Adrenal gland (tissue), 12 donors: ENCODE data around the gene LTA4H. TPM values are rescaled to one million over a fixed set of nuclear protein-coding genes. Genes with fewer than 3 reads are reported as not detected.

ENCODE experiments used
- DNase-seq, 7 donors: peaks; one replicate each; pipeline ENCODE4 v3.0.0-alpha.2; 2019 to 2020
- H3K27ac ChIP-seq, 5 donors: fragments of 200-600 bp; sonication (generic) in 4 of 5; 1 replicate in 3 of 5; 2 replicates in 2 of 5; pipeline versions ENCODE4 v1.5.1 to v1.8.0; 2016 to 2020; ENCODE audit warnings: mild to moderate bottlenecking in 1 of 5
- H3K27me3 ChIP-seq: fragments of 200-600 bp; 2 replicates; pipeline ENCODE4 v1.8.0; 2021
- H3K36me3 ChIP-seq, 2 donors: fragments of 200-600 bp; replicated peaks in 1 of 2; 1 replicate in 1 of 2; 2 replicates in 1 of 2; pipeline versions ENCODE4 v1.5.1 to v1.8.0; 2018 to 2022
- H3K4me1 ChIP-seq, 2 donors: fragments of 200-600 bp; replicated peaks in 1 of 2; 1 replicate in 1 of 2; 2 replicates in 1 of 2; pipeline versions ENCODE4 v1.5.1 to v1.8.0; 2018 to 2021
- H3K4me3 ChIP-seq, 4 donors: fragments of 200-600 bp; sonication (generic) in 3 of 4; one replicate each; pipeline ENCODE4 v1.5.1; 2016 to 2018
- H3K9me3 ChIP-seq, 3 donors: fragments of 200-600 bp; sonication (generic) in 1 of 3; replicated peaks in 1 of 3; 1 replicate in 2 of 3; 2 replicates in 1 of 3; pipeline versions ENCODE4 v1.5.1 to v1.8.0; 2016 to 2021
- CTCF ChIP-seq, 6 experiments: fragments of 450-650 bp in 4 of 6; fragments of 200-600 bp in 2 of 6; sonication (generic) in 1 of 6; IDR thresholded peaks; 1 replicate in 5 of 6; 2 replicates in 1 of 6; pipeline versions ENCODE4 v1.5.1 to v1.8.0; 2016 to 2021; ENCODE audit warnings: antibody characterized with exemption in 6 of 6, mild to moderate bottlenecking in 2 of 6, moderate library complexity in 1 of 6
- POLR2A ChIP-seq, 2 donors: fragments of 450-650 bp; IDR thresholded peaks; one replicate each; pipeline ENCODE4 v1.6.1; 2017; ENCODE audit warnings: antibody characterized with exemption in 2 of 2, mild to moderate bottlenecking in 2 of 2, moderate library complexity in 1 of 2
- WGBS, 4 donors: extraction: QIAGEN DNeasy Blood & Tissue Kit in 2 of 4; methylation state at CpG; one replicate each; pipeline versions ENCODE4 v1.1.5 to v1.1.7; 2013 to 2017; 5-methylcytosine and 5-hydroxymethylcytosine counted together
- intact Hi-C, 2 donors: fragments of 100-400 bp; cut with DNase I; formaldehyde crosslinking; loops; one replicate each; pipeline versions ENCODE4 v1.14.1 to v1.15.0; 2022 to 2023
- polyA plus RNA-seq, 3 donors: library from polyadenylated mRNA; stranded (reverse); fragments of 200-250 nt in 2 of 3; fragments of 350-450 nt in 1 of 3; fragmentation: Illumina TruSeq in 1 of 3; extraction: RNeasy Lipid Tissue Mini Kit (QIAGEN cat#74804) in 1 of 3; gene quantifications; one replicate each; pipeline ENCODE4 v1.2.3, GENCODE V29; 2013 to 2014
- total RNA-seq, 9 donors: library from RNA; depleted of rRNA in 4 of 9; stranded (reverse); fragments of >200 nt in 4 of 9; fragments of 120-200 nt in 1 of 9; fragmentation: NEBNext Ultra II Directional in 1 of 9; extraction: Animal tissue kit (Norgen Biotek cat#: 25700) in 1 of 9; gene quantifications; one replicate each; pipeline versions ENCODE4 v1.1.0 to v1.2.4, GENCODE V29; 2013 to 2023
- donor health status: healthy with polysubstance abuse.
- donor health status: Bipolar disorder and iron deficiency.
- donor health status: DM: yes; HTN: yes; CAD: no.
- donor health status: DM: no; HTN: no; CAD: no.
- donor health status: DM: no; HTN: no; CAD: no.
- donor health status: DM: yes; HTN: yes; CAD: no.

Gene LTA4H
- total and polyA plus RNA-seq, 12 donors = 61.8 to 164 (median 97.8) TPM

- H3K4me3 ChIP-seq = no peak overlapping the region
- no peaks in the 10 kb centered on the region for H3K4me1 ChIP-seq
- no peaks in the 10 kb centered on the region for H3K27me3 ChIP-seq
- H3K9me3 ChIP-seq = no peaks in the 10 kb centered on the region
- 62 to 70% (median 67%) methylated on average over 7 of the region's 7 CpGs for WGBS, 4 donors
- TF ChIP-seq POLR2A (IDR thresholded peaks at IDR 0.05) (no peak), CTCF (IDR thresholded peaks at IDR 0.05) (no peak)
- H3K27ac ChIP-seq = no peak overlapping the region
- no peaks in the 10 kb centered on the region for H3K36me3 ChIP-seq
- no peak for DNase-seq
- intact Hi-C loops = no loop called here
These were observed 38.3 kb upstream of the LTA4H start for GRCh38 chr12:96073346-96074330.

- H3K27me3 ChIP-seq = no peaks in the 10 kb centered on the region
- peak overlapping the region in 1 of 5 donors; percentile 22 for H3K27ac ChIP-seq
- intact Hi-C loops = no loop called here
- TF ChIP-seq CTCF (IDR thresholded peaks at IDR 0.05) = no peak
- TF ChIP-seq POLR2A (IDR thresholded peaks at IDR 0.05) = no peak
- H3K9me3 ChIP-seq = no peaks in the 10 kb centered on the region
- no peaks in the 10 kb centered on the region for H3K36me3 ChIP-seq
- no peaks in the 10 kb centered on the region for H3K4me1 ChIP-seq
- WGBS, 4 donors = 50 to 53% (median 51%) methylated on average over 7 of the region's 7 CpGs
- DNase-seq = peak in 1 of 7 donors; percentile 54
- no peak overlapping the region for H3K4me3 ChIP-seq
These were observed 35.4 kb upstream of the LTA4H start for GRCh38 chr12:96070670-96071279.

GRCh38 chr12:96069511-96070231 is 34.3 kb upstream of the LTA4H start:
- 79 to 84% (median 81%) methylated on average over 7 of the region's 7 CpGs for WGBS, 4 donors
- no peak for DNase-seq
- intact Hi-C loops = loop anchor here in 1 of 2 donors (10.0 kb wide), 1 partner anchor 335 kb away; the partner anchor contains the start of gene CDK17
- no peaks in the 10 kb centered on the region for H3K27me3 ChIP-seq
- TF ChIP-seq CTCF (IDR thresholded peaks at IDR 0.05) = no peak
- TF ChIP-seq POLR2A (IDR thresholded peaks at IDR 0.05) = no peak
- no peaks in the 10 kb centered on the region for H3K36me3 ChIP-seq
- no peaks in the 10 kb centered on the region for H3K9me3 ChIP-seq
- no peak overlapping the region for H3K27ac ChIP-seq
- no peak overlapping the region for H3K4me3 ChIP-seq
- no peaks in the 10 kb centered on the region for H3K4me1 ChIP-seq

- H3K4me3 ChIP-seq = no peak overlapping the region
- intact Hi-C loops = loop anchor here in 1 of 2 donors (10.0 kb wide), 1 partner anchor 336 kb away; the partner anchor contains the start of gene CDK17
- 58 to 82% (median 76%) methylated on average over 2 of the region's 2 CpGs for WGBS, 4 donors
- no peak for DNase-seq
- no peaks in the 10 kb centered on the region for H3K27me3 ChIP-seq
- H3K27ac ChIP-seq = no peak overlapping the region
- no peaks in the 10 kb centered on the region for H3K4me1 ChIP-seq
- no peaks in the 10 kb centered on the region for H3K36me3 ChIP-seq
- H3K9me3 ChIP-seq = no peaks in the 10 kb centered on the region
- TF ChIP-seq CTCF (IDR thresholded peaks at IDR 0.05) = no peak
- no peak for TF ChIP-seq POLR2A (IDR thresholded peaks at IDR 0.05)
These were observed 33.2 kb upstream of the LTA4H start for GRCh38 chr12:96068636-96069035.
